ENCODE data around the gene CDC25A. TPM values are rescaled to one million over a fixed set of nuclear protein-coding genes. Genes with fewer than 3 reads are reported as not detected.

Gene CDC25A
- total RNA-seq, 1 experiment from 2014 or later = 39.7 TPM

Other genes starting within 250 kb of the CDC25A start
- 27.7 and 30.6 TPM in 2 replicates for gene MAP4, start 172.0 kb downstream of the CDC25A start, total RNA-seq (2014; rRNA removed; shearing (Covaris generic))
- not detected in 2 replicates for gene CAMP, start 35.1 kb upstream of the CDC25A start, total RNA-seq (2014; rRNA removed; shearing (Covaris generic))
- gene ZNF589, start 52.7 kb upstream of the CDC25A start, total RNA-seq (2014; rRNA removed; shearing (Covaris generic)) = 4.5 and 5.1 TPM in 2 replicates
- gene NME6, start 113.0 kb upstream of the CDC25A start, total RNA-seq (2014; rRNA removed; shearing (Covaris generic)) = 17.7 and 22.3 TPM in 2 replicates
- gene SPINK8, start 145.2 kb upstream of the CDC25A start, total RNA-seq (2014; rRNA removed; shearing (Covaris generic)) = not detected in 2 replicates
- not detected in 2 replicates for gene FBXW12, start 183.8 kb upstream of the CDC25A start, total RNA-seq (2014; rRNA removed; shearing (Covaris generic))
- gene PLXNB1, start 241.7 kb upstream of the CDC25A start, total RNA-seq (2014; rRNA removed; shearing (Covaris generic)) = 11.3 and 11.5 TPM in 2 replicates